Ishikawa (cell line): Measurements from ENCODE around the gene HNRNPC.

Experiments
- CEBPB ChIP-seq: IDR thresholded peaks from 2 replicates; pipeline ENCODE4 v1.6.1; 2012
- CREB1 ChIP-seq: IDR thresholded peaks from 2 replicates; pipeline ENCODE4 v1.6.1; 2012; ENCODE audit warnings: low read depth
- EGR1 ChIP-seq: IDR thresholded peaks from 2 replicates; pipeline ENCODE4 v1.6.1; 2012
- EP300 ChIP-seq: IDR thresholded peaks from 2 replicates; pipeline ENCODE4 v1.6.1; 2012; ENCODE audit warnings: borderline replicate concordance
- FOXM1 ChIP-seq: IDR thresholded peaks from 2 replicates; pipeline ENCODE4 v1.6.1; 2012; ENCODE audit warnings: low read depth, borderline replicate concordance
- MAX ChIP-seq: IDR thresholded peaks from 2 replicates; pipeline ENCODE4 v1.6.1; 2012
- NFIC ChIP-seq: IDR thresholded peaks from 2 replicates; pipeline ENCODE4 v1.6.1; 2012
- RAD21 ChIP-seq: IDR thresholded peaks from 2 replicates; pipeline ENCODE4 v1.6.1; 2012; ENCODE audit warnings: low read depth
- TAF1 ChIP-seq: IDR thresholded peaks from 2 replicates; pipeline ENCODE4 v1.6.1; 2012; ENCODE audit warnings: low read depth, mild to moderate bottlenecking
- TCF12 ChIP-seq: IDR thresholded peaks from 2 replicates; pipeline ENCODE4 v1.6.1; 2012; ENCODE audit warnings: low read depth
- TEAD4 ChIP-seq: IDR thresholded peaks from 2 replicates; pipeline ENCODE4 v1.6.1; 2012
- YY1 ChIP-seq: IDR thresholded peaks from 2 replicates; pipeline ENCODE4 v1.6.1; 2012; ENCODE audit warnings: low read depth
- ZBTB7A ChIP-seq: IDR thresholded peaks from 2 replicates; pipeline ENCODE4 v1.6.1; 2012; ENCODE audit warnings: low read depth
- TF ChIP-seq, protein P1 (sequence below): IDR thresholded peaks from 2 replicates; pipeline ENCODE4 v1.6.1; 2012; ENCODE audit warnings: low read depth, mild to moderate bottlenecking
- TF ChIP-seq, protein P2 (sequence below): IDR thresholded peaks from 2 replicates; pipeline ENCODE4 v1.6.1; 2012

Gene HNRNPC

GRCh38 chr14:21202463-21203358 is 66.5 kb downstream of the HNRNPC start:
- TF ChIP-seq RAD21 (no peak), FOXM1 (no peak), EGR1 (no peak), TEAD4 (no peak)
- TF ChIP-seq, protein P1, sequence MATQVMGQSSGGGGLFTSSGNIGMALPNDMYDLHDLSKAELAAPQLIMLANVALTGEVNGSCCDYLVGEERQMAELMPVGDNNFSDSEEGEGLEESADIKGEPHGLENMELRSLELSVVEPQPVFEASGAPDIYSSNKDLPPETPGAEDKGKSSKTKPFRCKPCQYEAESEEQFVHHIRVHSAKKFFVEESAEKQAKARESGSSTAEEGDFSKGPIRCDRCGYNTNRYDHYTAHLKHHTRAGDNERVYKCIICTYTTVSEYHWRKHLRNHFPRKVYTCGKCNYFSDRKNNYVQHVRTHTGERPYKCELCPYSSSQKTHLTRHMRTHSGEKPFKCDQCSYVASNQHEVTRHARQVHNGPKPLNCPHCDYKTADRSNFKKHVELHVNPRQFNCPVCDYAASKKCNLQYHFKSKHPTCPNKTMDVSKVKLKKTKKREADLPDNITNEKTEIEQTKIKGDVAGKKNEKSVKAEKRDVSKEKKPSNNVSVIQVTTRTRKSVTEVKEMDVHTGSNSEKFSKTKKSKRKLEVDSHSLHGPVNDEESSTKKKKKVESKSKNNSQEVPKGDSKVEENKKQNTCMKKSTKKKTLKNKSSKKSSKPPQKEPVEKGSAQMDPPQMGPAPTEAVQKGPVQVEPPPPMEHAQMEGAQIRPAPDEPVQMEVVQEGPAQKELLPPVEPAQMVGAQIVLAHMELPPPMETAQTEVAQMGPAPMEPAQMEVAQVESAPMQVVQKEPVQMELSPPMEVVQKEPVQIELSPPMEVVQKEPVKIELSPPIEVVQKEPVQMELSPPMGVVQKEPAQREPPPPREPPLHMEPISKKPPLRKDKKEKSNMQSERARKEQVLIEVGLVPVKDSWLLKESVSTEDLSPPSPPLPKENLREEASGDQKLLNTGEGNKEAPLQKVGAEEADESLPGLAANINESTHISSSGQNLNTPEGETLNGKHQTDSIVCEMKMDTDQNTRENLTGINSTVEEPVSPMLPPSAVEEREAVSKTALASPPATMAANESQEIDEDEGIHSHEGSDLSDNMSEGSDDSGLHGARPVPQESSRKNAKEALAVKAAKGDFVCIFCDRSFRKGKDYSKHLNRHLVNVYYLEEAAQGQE, result no peak

- no peak for TF ChIP-seq EP300
- no peak for TF ChIP-seq MAX
- no peak for TF ChIP-seq RAD21
- no peak for TF ChIP-seq ZBTB7A
- no peak for TF ChIP-seq NFIC
- no peak for TF ChIP-seq YY1
Observed at GRCh38 chr14:21201732-21202462, 67.3 kb downstream of the HNRNPC start.

GRCh38 chr14:21200752-21201461 is 68.3 kb downstream of the HNRNPC start:
- no peak for TF ChIP-seq CREB1
- TF ChIP-seq EGR1, result no peak
- TF ChIP-seq TCF12, result no peak
- no peak for TF ChIP-seq RAD21
- no peak for TF ChIP-seq TEAD4
- TF ChIP-seq CEBPB, result no peak
- TF ChIP-seq TAF1, result no peak

DNA sequence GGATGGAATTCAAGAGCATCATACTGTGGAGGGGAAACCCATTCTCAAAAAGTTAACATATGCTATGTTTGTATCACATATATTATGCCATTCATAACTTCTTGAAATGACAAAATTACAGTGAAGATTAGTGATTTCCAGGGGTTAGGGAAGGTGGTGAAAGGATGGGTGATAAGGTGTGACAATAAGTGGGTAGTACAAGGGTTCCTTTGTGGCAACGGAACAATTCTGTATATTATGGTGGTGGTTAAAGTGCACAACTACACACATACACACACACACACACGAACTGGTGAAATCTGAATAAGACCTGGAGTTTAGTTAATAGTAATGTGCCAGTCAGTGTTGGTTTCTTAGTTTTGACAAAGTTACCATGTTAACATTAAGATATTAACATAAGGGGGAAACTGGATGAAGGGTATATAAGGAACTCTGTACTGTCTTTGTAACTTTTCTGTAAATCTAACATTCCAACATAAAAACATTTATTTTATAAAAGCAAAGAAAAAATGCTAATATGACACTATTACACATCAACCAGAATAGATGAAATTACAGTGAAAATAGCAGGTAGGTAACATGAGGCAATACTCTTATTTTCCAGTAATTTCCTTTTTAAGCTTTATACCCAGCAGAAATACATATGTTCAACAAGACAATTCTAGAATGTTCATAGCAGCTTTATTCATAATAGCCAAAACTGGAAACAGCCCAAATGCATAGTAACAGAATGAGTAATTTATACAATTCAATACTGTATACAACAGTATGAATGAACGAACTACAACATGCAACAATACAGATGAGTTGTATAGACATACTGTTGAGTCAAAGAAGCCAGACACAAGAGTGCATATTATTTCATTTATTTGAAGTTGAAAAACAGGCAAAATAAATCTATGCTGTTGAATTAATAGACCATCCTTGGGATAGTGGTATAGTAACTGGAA is 69.4 kb downstream of the HNRNPC start:
- no peak for TF ChIP-seq EP300
- no peak for TF ChIP-seq CREB1
- no peak for TF ChIP-seq NFIC

DNA sequence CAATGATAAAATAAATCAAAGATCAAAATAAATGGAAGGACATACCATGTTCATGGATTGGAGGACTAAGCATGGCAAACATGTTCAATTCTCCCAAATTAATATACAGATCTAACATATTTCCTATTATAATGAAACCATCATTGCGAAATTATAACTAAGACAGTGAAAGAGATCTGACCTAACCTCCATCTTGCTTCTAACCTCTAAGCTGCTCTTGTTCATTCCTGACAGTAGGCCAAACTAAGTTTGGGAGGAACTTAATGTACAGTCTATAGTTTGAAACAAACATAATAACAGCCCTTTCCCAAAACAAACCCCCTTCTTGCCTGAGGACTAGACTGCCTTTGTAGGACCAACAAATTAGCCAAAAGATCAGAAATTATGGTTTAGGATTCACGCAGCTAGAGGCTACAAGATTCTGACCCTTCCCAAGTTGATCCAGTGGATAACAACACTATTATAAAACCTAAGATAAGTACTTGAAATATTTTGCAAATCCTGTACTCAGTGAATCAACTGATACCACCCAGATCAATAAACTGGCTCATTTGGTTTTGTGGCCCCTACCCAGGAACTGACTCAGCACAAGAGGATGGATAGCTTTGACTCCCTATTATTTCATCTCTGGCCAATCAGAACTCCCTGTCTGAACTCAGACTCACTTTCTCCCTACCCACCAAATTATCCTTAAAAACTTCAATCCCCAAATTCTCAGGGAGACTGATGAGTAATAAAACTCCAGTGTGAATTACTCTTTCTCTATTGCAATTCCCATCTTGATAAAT is 71.6 kb downstream of the HNRNPC start:
- TF ChIP-seq NFIC (no peak), RAD21 (no peak), EGR1 (no peak), CREB1 (no peak), FOXM1 (no peak)
- TF ChIP-seq, protein P1, result no peak

DNA sequence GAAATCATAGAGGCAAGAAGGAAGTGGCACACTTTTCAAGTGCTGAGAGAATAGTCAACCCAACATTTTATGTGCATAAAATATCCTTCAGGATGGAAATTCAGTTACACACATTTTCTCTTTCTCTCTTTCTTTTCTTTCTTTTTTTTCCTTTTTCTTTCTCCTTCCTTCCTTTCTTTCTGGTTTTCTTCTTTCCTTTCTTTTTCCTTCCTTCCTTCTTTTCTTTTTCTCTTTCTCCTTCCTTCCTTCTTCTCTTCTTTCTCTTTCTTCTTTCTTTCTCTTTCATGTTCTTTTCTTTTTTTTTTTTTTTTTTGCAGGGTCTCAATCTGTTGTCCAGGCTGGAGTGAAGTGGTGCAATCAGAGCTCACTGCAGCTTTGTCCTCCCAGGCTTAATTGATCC is 74.6 kb downstream of the HNRNPC start:
- TF ChIP-seq NFIC (no peak), ZBTB7A (no peak), EP300 (no peak), CEBPB (no peak), RAD21 (no peak), YY1 (no peak), FOXM1 (no peak), CREB1 (no peak), EGR1 (no peak), TCF12 (no peak), TEAD4 (no peak), MAX (no peak), TAF1 (no peak)
- TF ChIP-seq, protein P1, result no peak
- TF ChIP-seq, protein P2, sequence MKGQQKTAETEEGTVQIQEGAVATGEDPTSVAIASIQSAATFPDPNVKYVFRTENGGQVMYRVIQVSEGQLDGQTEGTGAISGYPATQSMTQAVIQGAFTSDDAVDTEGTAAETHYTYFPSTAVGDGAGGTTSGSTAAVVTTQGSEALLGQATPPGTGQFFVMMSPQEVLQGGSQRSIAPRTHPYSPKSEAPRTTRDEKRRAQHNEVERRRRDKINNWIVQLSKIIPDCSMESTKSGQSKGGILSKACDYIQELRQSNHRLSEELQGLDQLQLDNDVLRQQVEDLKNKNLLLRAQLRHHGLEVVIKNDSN, result no peak
